ENCODE measurements around the gene CYP2J2.
"Not testable (repeated sequence)": the region's sequence is repeated elsewhere in the genome, so short reads cannot be mapped to it uniquely, and the experiment has no call there.

The CYP2J2 gene, protein sequence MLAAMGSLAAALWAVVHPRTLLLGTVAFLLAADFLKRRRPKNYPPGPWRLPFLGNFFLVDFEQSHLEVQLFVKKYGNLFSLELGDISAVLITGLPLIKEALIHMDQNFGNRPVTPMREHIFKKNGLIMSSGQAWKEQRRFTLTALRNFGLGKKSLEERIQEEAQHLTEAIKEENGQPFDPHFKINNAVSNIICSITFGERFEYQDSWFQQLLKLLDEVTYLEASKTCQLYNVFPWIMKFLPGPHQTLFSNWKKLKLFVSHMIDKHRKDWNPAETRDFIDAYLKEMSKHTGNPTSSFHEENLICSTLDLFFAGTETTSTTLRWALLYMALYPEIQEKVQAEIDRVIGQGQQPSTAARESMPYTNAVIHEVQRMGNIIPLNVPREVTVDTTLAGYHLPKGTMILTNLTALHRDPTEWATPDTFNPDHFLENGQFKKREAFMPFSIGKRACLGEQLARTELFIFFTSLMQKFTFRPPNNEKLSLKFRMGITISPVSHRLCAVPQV

DNA sequence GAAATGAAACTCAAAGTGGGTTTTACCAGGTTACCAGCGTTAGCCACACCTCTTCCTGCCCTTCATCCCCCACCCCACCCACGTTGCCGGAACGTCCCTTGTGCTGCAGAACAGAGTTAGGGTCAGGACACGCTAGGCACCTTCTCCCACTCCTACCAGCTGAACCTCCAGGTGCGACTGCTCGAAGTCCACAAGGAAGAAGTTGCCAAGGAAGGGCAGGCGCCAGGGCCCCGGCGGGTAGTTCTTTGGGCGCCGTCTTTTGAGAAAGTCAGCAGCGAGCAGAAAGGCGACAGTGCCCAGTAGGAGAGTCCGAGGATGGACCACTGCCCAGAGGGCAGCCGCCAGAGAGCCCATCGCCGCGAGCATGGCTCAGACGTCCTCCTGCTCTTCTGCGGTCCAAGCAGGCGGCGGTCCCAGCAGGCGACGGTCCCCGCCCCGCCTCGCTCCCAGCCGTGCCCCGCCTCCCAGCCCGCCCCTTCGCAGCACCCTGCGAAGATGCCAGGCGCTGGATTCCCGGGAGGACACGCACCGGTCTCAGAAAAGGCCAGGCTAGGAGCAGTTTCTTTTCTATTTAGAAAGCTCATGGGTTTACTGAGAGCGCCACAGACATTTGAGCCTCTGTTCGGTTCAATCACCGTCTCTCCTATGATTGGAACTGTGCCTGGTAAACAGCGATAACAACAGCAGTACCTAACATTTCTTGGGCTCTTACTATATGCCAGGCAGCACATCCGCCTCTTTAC, at the start of gene CYP2J2:
CYP2J2 (minus strand) TSS at position 393 of the 743 bp plus-strand sequence; CDS start at position 366, 27 bp downstream.
- DNase-seq = peak; percentile 61

DNA sequence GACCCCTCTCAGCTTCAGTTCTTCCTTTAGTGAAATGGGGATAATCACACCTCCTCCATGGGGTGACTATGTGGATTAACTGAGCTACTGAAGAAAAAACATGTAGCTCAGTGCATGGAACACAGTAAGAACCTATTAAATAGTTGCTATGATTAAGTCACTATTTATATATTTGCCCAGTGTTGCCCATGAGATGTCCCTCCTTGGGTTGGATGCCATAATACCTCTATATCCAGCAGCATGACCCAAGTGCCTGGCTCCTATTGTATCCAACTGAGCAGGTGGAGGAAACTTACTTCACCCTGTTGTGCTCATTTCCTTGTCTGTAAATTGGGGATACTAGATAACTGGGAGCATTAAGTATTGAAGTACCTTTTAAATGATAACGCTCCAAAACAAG, 47.1 kb upstream of the CYP2J2 start:
- DNase-seq = no peak

DNA sequence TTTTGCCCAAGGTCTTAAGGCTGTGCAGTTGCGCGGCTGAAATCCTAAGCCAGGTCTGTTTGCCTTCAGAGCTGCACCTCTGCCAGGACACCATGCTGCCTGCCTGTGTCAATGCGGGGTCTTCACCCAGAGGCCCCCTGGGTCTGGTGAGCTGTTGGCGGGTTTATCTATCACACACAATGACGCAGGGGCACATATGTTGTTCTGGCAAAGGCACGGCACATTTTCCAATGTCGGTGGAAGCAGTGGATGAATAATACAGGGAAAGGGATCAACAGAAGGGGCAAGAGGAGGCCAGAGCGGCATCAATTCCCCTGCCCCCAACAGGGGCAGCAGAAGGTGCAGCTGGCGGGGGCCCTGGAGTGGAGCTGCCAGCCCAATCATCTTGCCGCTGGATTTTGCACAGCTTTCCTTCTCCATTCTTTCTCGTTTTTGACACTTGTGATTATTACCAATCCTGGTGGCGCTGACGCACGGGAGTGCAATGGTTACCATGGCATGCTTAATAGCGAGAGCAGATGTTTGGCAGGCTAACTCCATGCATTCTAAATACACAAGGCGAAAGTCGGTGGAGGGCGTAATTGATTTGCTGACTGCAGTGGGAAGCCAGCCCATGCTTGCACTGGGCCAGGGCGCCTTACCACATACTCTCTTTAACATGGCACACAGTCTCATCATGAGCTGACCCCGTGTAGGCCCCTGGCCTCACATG, 45.8 kb upstream of the CYP2J2 start:
- DNase-seq = peak; percentile 81

DNA sequence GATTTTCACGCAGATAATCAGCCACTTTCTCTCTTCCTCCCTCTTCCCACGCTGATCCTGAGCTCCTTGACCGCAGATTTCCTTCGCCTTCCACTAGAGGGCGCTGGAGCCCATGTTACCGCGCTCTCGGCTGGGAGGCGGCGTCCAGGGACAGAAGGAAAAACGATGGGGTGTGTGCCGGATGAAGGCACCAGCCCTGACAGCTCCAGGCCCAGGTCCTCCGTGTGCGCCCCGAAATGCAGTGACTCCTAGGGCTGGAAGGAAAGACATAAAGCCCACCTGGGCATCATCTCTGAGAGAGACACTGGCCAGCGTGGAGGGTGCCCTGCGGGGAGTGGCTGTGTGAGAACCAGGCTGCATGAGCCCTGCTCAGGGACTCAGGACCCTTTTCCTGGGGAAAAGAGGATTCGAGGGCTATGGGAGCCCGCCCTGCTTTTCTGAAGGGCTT, 44.9 kb upstream of the CYP2J2 start:
- peak; percentile 86 for DNase-seq

DNA sequence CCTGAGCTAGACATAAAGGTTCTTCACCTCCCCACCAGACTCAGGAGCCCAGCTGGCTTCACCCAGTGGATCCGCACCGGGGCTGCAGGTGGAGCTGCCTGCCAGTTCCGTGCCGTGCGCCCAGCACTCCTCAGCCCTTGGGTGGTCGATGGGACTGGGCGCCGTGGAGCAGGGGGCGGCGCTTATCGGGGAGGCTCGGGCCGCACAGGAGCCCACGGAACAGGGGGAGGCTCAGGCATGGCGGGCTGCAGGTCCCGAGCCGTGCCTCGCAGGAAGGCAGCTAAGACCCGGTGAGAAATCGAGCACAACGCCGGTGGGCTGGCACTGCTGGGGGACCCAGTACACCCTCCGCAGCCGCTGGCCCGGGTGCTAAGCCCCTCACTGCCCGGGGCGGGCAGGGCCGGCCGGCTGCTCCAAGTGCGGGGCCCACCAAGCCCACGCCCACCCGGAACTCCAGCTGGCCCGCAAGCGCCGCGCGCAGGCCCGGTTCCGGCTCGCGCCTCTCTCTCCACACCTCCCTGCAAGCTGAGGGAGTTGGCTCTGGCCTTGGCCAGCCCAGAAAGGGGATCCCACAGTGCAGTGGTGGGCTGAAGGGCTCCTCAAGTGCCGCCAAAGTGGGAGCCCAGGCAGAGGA, 43.1 kb upstream of the CYP2J2 start:
- DNase-seq = not testable (repeated sequence)

DNA sequence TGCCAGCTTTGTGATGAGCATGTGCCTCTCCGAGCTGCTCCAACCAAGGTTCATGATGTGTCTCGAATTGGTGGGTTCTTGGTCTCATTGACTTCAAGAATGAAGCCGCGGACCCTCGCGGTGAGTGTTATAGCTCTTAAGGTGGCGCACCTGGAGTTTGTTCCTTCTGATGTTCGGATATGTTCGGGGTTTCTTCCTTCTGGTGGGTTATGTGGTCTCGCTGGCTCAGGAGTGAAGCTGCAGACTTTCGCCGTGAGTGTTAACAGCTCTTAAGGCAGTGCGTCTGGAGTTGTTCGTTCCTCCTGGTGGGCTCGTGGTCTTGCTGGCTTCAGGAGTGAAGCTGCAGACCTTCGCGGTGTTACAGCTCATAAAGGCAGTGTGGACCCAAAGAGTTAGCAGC, 42.2 kb upstream of the CYP2J2 start:
- DNase-seq = not testable (repeated sequence)

DNA sequence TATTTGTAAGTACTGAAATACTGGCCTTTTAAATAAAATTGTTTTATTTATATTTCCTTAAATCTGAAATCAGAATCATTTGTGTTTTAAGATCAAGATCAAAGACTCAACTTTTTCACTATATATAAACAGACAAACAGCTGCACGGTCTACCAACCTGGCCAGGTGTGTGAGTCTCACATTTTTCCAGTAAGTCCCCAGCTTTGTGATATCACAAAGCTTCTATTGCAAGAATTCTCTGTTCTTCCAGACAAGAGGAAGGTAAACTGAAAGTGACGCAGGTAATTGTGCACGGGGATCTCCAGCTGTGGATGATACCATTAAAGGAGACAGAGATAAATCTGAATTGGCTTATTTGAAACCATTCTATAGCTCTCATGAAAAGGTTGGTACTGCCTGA, 41.2 kb upstream of the CYP2J2 start:
- no peak for DNase-seq

DNA sequence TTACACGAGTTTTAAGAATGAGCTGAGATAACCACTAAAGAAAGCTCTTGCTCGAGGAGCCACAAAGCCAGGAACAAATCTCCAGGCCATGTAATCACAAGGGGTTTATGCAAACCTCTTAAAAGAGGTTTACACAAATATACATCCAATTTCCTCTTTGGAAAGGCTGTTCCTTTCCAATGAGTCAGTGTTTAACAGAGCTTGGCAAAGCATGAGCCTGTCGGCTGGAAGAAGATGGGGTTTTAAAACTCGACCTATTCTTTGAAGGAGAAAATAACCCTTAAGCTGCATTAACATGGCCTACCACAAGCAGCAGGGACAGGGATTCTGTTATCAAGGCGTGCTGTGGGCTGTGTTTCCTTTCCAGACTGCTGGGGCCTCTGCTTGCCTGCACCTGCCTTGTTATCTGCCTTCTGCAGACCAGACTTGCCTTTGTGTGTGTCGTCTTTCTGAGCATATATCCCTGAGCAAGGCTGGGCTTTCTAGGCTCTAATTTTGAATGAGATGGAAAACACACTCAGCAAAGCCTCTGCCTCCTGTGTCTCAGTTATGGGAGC, 40.6 kb upstream of the CYP2J2 start:
- no peak for DNase-seq

DNA sequence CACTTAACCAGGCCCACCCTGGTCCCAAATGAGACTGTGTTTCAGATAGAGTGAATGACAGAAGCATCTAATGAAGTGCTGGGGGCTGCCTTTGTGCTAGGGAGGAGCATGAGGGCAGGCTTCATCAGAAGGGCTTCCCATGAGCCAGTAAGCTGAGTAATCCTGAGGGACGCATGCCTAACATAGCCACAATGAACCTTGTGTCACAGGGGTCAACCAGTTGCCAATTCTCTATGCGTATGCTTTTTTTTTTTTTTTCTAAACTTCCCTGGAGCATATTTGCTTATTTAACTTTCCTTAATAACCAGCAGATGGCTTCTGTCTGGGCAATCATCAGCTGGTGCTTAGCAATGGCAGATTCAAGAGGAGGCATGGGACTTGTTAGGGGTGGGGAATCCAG, 25.5 kb upstream of the CYP2J2 start:
- DNase-seq = no peak

DNA sequence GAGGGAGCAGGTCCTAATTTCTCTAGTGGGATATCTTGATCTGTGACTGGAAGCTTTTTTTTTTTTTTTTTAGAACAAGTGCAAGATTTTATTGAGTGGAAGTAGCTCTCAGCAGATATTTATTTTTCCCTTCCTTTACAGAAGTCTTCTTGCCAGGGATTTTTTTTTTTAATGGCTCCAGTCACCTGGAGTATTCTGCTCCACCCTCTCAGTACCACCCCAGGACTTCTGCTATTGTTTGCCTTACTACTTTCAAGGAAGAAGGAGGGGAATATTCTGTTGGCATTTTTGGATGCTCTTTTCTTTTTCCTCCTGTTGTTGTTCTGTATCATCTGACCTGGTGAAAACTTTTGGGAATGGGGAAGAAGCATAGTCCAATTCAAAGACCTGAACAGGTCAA, 23.1 kb upstream of the CYP2J2 start:
- DNase-seq = no peak

DNA sequence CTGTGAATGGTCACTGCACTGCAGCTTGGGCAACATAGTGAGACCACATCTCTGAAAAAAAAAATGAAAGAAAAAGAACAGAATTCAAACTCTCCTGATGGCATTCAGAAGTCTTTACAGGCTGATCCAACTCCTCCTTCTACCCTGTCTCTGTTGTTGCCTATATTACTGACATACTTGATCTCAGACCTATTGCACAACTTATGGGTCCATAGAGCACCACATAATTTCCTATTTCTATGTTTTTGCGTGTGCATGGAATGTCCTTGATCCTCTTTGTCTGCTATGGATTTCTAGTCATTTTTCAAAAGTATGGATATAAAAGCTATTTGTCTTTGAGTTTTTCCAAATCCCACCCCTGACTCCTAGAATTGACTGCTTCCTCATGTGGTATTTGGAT, 22.4 kb upstream of the CYP2J2 start:
- DNase-seq = no peak

DNA sequence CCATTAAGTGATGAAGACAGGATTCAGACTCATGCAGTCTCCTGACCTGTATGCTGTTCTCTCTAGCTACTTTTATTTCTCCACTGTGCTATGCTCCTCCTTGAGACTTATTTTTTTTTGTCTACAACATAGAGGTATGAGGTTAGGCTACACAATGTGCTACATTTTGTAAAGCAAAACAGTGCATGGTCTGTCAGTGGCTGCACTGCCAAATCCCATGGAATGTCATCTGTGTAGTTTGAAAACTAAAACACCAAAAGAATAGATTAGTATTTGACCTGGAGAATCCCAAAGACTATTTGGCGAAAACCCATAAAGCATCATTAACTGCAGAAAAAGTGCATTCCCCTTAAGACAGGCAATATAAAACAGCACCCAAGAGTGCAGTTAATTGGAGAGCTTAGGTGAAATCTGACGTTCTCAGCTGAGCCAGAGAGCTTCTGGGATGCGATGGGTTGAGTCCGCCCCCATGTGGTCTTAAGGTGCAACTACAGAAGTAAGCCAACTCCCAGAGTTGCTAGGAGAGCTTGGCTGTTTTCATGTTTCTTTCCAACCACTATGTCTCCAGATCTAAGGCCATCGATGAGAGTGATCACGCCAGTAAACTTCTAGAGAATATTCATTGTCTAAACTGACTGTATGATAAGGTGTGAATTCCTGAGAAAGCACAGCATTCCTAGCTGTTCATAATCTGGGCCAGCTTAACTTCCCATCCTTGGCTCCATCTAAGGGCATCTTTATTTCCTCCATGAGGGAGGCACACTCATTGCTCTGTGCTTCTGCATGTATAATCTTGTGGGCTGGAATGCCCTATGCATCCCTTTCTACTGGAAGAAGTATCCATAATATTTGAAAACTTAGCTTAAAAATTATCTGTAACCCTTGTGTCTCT, 20.7 kb upstream of the CYP2J2 start:
- DNase-seq = no peak

DNA sequence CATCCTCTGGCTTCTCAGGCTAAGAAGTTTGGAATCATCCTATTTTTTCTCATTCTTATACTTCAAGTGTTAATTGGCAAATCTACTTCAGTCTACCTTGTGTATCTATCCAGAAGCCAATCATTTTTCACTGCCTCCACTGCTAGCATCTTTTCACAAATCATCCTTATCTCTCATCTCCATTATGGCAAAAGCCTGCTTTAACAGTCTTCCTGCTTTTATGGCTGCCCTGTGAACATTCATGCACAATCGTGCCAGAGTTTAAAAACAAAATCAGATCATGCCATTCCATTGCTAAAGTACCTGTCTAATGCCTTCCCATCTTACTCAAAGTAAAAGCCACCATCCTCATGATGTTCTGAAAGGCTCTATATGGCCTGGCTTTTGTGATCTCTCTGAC, 19.2 kb upstream of the CYP2J2 start:
- DNase-seq = no peak

DNA sequence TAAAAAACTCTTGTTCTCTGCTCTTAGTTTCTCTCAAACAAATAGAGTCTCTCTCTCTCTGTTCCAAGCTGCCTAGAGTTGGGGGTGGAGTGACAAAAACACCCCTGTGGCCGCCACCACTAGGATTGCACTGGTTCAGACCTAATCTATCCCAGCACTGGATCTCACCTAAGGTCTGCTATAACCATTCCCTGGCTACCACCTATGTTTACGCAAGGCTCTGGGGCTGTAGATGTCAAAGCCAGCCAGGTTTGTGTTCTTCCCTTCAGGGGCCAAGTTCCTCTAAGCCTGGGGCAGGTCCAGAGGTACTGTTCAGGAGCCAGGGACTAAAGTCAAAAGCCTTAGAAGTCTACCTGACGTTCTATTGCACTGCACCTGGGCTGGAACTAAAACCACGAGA, 12.8 kb upstream of the CYP2J2 start:
- no peak for DNase-seq

DNA sequence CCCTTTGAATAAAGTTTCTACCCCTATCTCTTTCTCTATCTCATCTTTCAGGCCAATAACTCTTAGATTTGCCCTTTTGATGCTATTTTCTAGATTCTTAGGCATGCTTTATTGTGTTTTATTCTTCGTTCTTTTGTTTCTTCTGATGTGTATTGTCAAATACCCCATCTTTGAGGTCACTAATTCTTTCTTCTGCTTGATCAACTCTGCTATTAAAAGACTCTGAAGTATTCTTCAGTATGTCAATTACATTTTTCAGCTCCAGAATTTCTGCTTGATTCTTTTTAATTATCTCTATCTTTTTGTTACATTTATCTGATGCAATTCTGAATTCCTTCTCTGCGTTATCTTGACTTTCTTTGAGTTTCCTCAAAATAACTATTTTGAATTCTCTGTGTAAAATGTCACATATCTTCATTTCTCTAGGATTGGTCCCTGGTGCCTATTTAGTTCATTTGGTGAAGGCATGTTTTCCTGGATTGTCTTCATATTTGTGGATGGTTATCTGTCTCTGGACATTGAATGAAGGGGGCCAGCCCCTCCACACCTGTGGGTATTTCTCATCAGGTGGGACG, 11.2 kb upstream of the CYP2J2 start:
- no peak for DNase-seq

DNA sequence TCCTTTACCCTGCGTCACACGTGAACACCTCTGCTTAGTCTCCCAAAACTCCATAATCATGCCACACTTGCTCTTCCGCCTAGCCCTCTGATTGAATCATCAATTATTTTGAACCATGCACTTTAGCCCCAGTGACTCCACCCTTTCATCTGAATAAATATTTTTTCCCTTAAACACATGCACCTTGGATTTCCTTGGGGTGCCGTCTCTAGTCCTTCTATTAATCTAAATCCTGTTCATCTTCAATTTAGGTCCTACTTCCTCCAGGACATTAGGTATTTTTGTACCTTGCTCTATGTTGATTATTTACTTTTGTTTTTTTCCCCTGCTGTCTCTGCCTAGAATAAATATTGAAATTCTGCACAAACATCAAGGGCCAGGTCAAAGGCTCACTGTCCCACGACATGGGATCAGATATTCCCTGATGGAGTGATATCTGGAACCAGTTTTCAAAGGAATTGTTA, 9.8 kb upstream of the CYP2J2 start:
- no peak for DNase-seq

DNA sequence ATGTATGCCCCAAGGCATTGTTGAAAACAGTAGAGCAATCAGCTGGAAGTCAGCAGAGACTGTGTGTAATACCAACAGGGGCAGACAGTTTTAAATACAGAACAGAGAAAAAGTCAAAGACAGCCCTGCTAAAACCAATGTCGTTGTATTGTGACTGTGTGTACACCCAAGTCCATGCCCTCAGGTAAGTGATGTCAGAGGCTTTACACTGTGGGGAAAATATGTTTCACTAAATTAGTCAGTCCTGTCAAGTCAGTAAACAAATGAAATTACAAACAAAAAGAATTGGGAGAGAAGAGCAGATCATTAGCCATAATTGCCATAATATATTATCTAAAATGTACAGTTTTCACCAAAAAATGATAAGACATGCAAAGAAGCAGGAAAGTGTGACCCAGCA, 2.4 kb upstream of the CYP2J2 start:
- DNase-seq = no peak

DNA sequence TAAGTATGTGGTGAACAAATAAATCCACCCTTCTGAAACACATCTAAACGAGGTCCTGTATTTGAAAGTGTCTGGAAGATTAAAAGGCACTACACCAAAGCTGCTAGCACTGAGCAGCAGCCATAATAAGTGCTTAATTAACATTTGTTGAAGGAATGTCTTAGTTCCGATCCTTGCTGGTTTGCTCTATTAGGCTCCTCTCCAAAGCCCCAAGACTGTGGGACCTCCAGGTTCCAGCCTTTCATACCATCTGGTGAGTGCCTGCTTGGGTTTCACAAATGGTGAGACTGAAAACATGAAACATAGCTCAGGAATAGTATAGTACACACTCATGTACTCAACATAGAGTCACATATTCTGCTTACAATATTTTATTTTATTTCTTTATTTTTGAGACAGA, 640 bp upstream of the CYP2J2 start:
- no peak for DNase-seq

DNA sequence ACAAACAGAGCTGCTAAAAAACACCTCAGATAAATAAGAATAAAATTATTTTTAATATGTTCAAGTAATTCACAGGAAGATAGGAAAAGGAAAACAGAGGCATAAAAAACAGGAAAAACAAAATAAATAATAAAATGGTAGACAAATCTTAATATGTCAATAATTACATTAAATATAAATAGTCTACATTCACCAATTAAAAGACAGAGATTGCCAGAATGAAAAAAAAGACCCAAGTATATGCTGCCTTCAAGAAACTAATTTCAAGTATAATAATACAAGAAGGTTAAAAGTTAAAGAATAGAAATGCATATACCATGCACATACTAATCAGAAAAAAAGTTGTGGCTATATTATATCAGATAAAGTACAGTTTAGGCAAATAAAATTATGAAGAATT, 1.9 kb downstream of the CYP2J2 start:
- DNase-seq = no peak

DNA sequence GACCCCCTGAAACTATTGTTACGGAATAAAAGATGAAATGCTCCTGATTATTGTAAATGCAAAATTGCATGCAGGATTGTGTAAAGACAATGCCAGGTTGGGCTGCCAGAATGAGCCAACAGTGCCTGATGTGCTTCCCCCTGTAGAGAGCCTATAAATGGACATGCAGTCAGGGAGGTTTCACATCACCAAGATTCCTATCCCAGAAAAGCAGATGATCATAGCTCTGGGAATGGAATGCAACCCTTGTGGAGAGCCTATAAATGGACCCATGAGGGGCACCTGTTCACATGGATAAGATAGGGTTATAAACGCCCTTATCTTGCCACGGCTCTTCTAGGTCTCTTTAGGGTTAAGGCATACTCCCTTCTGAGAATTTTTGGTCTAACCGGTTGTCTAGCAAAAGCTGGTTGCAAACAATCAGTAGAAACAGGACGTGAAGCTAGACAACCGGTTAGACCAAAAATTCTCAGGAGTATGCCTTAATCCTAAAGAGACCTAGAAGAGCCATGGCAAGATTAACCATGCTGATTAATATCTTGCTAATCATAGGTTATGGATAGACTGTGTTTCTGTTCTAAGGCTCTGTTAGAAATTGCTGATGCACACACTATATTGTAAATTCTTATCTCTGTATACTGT, 5.2 kb downstream of the CYP2J2 start:
- not testable (repeated sequence) for DNase-seq

Data from left hindlimb (tissue), 1 donor.